ENCODE data around the gene APOBEC3C. TPM values are rescaled to one million over a fixed set of nuclear protein-coding genes. Genes with fewer than 3 reads are reported as not detected.

APOBEC3C gene
- total RNA-seq, 1 donor, result 16.4 TPM

- H3K4me3 ChIP-seq (ENCODE audit: low read depth, low read length), result no peak overlapping the region
- no peak for TF ChIP-seq CTCF (IDR thresholded peaks at IDR 0.05; ENCODE audit: insufficient read depth, low read depth, low read length)
- DNase-seq (ENCODE audit: low read depth), result no peak
Measured at GRCh38 chr22:38967451-38968450, 46.3 kb upstream of the APOBEC3C start.

- no peak overlapping the region for H3K4me3 ChIP-seq (ENCODE audit: low read depth, low read length)
- no peak for DNase-seq (ENCODE audit: low read depth)
- no peak for TF ChIP-seq CTCF (IDR thresholded peaks at IDR 0.05; ENCODE audit: insufficient read depth, low read depth, low read length)
Measured at GRCh38 chr22:38968801-38969200, 45.3 kb upstream of the APOBEC3C start.

GRCh38 chr22:38970551-38970950 lies 43.5 kb upstream of the APOBEC3C start:
- TF ChIP-seq CTCF (IDR thresholded peaks at IDR 0.05; ENCODE audit: insufficient read depth, low read depth, low read length), result no peak
- DNase-seq (ENCODE audit: low read depth), result no peak
- H3K4me3 ChIP-seq (ENCODE audit: low read depth, low read length), result no peak overlapping the region

DNA sequence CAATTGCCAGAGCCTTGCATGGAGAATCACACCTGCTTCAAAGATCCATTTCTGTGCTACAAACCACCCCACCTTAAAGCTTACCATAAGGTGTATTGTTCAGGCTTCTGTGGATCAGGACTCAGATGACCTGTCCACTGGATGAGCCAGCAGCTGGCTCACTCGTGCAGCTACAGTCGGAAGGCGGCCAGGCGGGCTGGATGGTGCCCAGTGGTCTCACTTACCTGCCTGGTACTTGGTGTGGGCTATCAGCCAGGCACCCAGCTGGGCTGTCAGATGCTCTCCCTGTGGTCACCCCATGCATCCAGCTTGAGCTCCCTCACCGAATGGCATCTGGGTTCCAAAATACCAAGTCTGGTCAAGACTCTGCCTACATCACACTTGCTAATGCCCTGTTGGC lies 42.9 kb upstream of the APOBEC3C start:
- H3K4me3 ChIP-seq (ENCODE audit: low read depth, low read length), result no peak overlapping the region
- DNase-seq (ENCODE audit: low read depth), result no peak
- no peak for TF ChIP-seq CTCF (IDR thresholded peaks at IDR 0.05; ENCODE audit: insufficient read depth, low read depth, low read length)

DNA sequence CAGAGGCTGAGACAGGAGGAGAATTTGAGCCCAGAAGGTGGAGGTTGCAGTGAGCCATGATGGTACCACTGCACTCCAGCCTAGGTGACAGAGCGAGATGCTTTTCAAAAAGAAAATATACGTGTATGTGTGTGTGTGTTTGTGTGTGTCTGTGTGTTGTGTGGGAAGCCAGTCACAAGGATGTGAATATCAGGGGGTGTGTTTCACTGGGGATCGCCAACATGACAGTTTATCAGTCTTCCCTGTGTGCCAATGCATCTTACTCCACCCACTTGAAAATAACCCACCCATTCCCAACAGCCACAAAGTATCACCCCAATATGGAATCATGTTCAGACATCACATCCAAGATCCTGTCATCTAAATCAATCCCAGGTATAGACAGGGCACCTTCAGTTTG lies 42.3 kb upstream of the APOBEC3C start:
- no peak overlapping the region for H3K4me3 ChIP-seq (ENCODE audit: low read depth, low read length)
- no peak for TF ChIP-seq CTCF (IDR thresholded peaks at IDR 0.05; ENCODE audit: insufficient read depth, low read depth, low read length)
- DNase-seq (ENCODE audit: low read depth), result no peak

GRCh38 chr22:38972558-38972957 lies 41.5 kb upstream of the APOBEC3C start:
- H3K4me3 ChIP-seq (ENCODE audit: low read depth, low read length), result no peak overlapping the region
- no peak for TF ChIP-seq CTCF (IDR thresholded peaks at IDR 0.05; ENCODE audit: insufficient read depth, low read depth, low read length)
- no peak for DNase-seq (ENCODE audit: low read depth)
